C4-2B (cell line): ENCODE results near the gene TMEM213.
"Not testable (repeated sequence)": the region's sequence is repeated elsewhere in the genome, so short reads cannot be mapped to it uniquely, and the experiment has no call there.

ENCODE experiments used
- H3K27ac ChIP-seq: fragments of 450-650 bp; 2 replicates; pipeline ENCODE4 v1.5.1; 2017
- ZFX ChIP-seq: fragments of 450-650 bp; IDR thresholded peaks from 2 replicates; pipeline ENCODE4 v1.6.1; 2017
- TF ChIP-seq, protein P1 (sequence below): fragments of 450-650 bp; conservative IDR thresholded peaks from 2 replicates; pipeline ENCODE4 v1.5.1; 2017; ENCODE audit warnings: mild to moderate bottlenecking

TMEM213 gene

DNA sequence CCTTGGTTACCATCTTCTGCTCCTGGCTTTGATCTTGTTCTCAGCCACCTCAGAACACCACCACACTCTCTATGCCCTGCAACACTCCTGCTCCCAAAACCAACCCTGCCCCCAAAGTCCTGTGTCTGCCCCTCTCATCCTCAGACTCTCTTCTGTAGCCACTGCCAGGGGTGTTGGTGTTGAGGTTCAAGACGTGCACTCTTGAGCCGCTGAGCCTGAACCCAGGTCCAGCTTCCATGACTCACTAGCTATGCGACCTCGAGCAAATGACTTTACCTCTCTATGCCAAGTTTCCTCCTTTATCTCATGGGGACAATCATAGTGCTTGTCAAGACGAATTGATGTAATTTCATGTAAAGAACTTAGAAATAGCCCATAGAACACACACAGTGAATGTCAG lies 1.0 kb downstream of the TMEM213 start:
- TF ChIP-seq, protein P1, sequence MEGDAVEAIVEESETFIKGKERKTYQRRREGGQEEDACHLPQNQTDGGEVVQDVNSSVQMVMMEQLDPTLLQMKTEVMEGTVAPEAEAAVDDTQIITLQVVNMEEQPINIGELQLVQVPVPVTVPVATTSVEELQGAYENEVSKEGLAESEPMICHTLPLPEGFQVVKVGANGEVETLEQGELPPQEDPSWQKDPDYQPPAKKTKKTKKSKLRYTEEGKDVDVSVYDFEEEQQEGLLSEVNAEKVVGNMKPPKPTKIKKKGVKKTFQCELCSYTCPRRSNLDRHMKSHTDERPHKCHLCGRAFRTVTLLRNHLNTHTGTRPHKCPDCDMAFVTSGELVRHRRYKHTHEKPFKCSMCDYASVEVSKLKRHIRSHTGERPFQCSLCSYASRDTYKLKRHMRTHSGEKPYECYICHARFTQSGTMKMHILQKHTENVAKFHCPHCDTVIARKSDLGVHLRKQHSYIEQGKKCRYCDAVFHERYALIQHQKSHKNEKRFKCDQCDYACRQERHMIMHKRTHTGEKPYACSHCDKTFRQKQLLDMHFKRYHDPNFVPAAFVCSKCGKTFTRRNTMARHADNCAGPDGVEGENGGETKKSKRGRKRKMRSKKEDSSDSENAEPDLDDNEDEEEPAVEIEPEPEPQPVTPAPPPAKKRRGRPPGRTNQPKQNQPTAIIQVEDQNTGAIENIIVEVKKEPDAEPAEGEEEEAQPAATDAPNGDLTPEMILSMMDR, result no peak
- no peak for TF ChIP-seq ZFX

DNA sequence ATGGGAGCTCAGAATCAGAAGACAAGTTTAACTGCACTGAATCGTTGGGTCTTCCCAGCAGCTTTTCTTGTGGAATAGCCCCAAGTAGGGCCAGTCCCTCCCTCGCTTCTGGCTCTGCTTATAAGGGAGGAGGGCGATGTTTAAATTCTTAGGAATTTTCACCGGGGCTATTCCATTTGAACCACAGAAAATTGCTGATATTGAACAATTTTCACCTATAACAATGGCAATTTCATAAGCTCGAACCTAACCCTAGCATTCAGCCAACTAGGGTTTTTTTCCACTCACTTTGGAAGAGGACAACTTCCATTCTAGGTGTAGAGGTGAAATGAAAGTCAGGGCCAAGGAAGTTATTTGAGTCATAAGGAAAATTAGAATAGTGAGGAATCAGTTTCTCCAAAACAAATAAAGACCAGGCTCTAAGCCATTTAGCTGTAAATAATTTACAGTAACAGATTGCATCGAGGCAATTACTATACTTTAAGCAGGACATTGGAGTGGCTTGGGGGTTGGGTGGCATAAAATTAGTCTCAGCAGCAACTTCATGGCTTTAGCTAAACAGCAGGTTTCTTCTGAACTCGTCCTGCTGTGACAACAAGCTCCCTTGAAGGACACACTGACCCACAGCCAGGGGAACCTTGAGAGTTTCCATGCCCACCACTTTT lies 1.7 kb downstream of the TMEM213 start:
- no peak overlapping the region for H3K27ac ChIP-seq
- TF ChIP-seq, protein P1, result no peak
- TF ChIP-seq ZFX, result no peak

More for the DNA sequence above, 1.0 kb downstream of the TMEM213 start:
- no peak overlapping the region for H3K27ac ChIP-seq

DNA sequence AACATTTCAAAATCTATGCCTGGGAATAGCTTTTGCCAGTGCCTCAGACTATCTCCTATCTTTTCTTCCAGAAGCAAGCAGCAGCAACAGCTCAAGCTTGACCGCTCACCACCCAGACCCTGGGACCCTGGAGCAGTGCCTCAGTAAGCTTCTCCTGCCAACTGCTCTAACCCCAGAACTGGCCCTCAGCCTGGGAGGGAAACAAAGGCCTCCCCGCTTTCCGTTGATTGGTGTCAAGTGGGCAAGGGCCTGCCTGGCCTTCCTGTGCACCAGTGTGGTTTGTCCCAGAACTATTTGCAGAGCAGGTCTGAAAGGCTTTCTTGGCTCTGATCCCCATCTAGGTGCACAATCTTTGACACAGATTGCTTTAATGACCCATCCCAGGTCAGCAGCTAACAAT lies 3.5 kb downstream of the TMEM213 start:
- H3K27ac ChIP-seq, result no peak overlapping the region
- TF ChIP-seq, protein P1, result no peak
- TF ChIP-seq ZFX, result no peak

DNA sequence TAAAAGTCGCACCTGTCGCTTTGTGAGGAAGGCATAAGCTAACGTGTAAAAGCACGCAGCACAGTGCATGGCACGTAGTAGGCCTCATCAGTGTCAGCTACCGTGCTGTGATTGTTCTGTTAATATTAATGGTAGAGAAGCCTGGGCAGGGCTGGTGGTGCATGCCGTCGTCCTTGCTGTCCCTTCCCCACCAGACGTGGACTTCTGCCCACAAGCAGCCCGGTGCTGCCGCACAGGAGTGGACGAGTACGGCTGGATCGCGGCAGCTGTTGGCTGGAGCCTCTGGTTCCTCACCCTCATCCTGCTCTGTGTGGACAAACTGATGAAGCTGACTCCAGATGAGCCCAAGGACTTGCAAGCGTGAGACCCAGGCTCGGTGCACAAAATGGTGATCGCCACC lies 4.9 kb downstream of the TMEM213 start:
- TF ChIP-seq ZFX, result no peak
- TF ChIP-seq, protein P1, result no peak
- H3K27ac ChIP-seq, result no peak overlapping the region

DNA sequence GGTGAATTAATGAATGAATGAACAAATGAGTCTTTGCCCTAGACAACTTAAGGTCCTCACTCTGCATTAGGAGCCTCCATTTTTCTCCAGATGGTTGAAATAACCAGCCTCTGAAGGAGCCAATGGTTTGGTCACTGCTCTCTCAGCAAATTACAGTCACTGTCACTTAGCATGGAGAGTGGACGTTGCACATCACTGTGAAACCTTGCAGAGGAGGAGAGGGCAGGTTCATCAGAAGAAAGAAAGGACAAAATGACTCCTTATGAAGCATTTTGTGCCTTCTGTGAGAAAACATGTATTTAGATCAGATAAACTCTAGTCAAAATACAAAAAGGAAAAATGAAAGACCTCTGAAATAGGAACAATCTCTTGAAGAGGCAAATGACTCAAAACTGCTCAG lies 6.8 kb downstream of the TMEM213 start:
- H3K27ac ChIP-seq, result no peak overlapping the region
- TF ChIP-seq ZFX, result no peak
- TF ChIP-seq, protein P1, result no peak

DNA sequence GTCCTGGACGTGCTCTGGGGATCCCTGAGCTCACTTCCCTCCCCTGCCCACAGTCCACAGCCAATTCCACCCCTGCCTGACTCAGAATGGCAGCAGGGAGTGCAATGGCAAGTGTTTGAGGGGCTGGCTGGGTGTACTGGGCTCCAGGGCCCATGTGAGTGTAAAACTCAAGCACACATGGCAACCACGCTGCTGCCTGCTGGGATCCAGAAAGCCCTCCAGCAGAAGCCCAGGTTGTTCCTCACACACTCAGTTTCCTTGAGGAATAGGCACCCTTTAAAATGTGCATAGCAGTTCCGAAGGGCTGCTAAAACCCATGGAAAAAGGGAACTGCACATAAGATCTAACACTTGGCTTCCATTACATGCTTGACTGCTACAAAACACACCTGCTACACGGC lies 11.6 kb downstream of the TMEM213 start:
- H3K27ac ChIP-seq, result no peak overlapping the region
- TF ChIP-seq, protein P1, result no peak
- TF ChIP-seq ZFX, result no peak

DNA sequence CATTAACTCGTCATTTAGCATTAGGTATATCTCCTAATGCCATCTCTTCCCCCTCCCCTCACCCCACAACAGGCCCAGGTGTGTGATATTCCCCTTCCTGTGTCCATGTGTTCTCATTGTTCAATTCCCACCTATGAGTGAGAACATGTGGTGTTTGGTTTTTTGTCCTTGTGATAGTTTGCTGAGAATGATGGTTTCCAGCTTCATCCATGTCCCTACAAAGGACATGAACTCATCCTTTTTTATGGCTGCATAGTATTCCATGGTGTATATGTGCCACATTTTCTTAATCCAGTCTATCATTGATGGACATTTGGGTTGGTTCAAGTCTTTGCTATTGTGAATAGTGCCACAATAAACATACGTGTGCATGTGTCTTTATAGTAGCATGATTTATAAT lies 13.5 kb downstream of the TMEM213 start:
- not testable (repeated sequence) for H3K27ac ChIP-seq

DNA sequence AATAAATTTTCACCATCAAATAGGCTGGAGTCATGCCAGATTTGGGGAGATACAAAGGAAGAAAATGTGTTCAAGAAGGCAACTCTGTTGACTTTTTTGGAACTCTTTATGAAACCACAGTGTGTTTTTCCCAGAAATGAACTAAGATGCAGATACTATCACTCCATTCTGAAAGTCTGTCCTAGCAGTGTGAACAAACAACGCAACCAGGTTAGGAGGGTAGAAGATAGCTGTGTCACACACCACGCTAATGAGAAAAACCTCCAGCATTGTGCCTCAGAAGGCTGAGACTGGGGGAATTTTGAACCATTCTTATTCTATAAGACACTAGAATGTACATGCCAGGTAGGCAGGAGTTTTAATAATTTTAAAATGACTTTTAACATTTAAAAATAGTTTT lies 16.2 kb downstream of the TMEM213 start:
- no peak overlapping the region for H3K27ac ChIP-seq
- no peak for TF ChIP-seq ZFX
- TF ChIP-seq, protein P1, result no peak
